Measurements from ENCODE around the gene OPALIN.
"Not testable (repeated sequence)": the region's sequence is repeated elsewhere in the genome, so short reads cannot be mapped to it uniquely, and the experiment has no call there.

Gene OPALIN

DNA sequence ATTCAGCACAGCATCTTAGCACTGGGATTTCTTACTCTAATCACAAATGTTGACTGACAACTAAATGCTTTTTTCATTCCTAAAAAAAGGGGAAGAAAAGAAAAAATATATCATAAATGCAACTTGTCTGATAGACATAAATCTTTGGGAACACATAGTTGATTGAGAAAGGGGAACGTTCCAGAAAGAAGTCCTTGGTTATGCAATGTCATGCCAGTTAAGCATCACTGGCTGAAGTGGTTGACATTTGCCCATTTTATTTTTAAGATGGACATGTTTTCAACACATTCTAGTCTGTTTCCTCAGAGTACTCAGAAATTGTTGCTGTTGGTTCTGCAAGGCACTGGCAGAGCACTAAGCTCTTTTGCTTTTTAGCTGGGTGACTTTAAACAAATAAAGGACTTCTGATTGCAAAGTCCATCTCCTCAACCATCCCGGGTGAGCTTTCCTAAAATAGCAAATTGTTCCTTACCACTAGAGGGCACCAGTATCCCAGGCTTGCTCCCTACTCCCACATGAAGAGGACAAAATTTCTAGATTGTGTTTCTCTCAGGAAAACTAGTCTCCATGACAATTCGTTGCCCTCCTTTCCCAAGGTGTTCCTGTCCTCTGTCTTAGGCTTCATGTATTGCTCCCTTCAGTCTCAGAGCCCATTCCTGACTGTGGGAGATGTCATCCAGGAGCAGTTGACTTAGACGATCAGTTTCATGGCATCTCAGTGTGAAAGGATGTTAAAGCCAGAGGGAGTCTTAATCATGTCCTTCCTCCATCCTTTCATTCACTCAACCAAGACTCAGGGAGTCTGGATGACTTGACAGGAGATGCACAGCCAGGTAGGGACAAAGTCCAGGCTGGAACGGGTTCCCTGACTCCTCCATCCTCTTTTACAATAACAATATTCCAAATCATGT lies 23.9 kb downstream of the OPALIN start:
- DNase-seq, result no peak

- no peak for DNase-seq
These were observed 25.7 kb downstream of the OPALIN start for GRCh38 chr10:96333101-96333500.

DNA sequence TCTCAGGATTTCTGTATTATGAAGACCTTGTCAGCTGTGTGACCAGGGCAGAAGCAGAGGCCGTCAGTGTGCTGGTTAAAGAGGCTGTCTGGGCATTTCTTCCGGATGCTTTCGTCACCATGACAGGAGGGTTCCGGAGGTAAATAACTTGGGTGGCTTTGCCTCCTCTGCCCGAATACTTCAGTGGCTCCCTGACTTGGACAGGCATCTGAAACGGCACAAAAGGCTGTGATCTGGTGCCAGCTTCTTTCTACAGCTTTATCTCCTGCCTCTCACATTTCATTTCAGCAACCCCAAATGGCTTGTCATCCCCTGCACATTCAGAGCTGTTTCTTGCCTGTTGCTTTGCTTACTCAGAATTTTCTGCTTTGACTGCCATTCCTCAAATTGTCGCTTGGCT lies 31.3 kb downstream of the OPALIN start:
- no peak for DNase-seq

- DNase-seq, result no peak
These were observed 33.0 kb downstream of the OPALIN start for GRCh38 chr10:96325719-96326373.

DNA sequence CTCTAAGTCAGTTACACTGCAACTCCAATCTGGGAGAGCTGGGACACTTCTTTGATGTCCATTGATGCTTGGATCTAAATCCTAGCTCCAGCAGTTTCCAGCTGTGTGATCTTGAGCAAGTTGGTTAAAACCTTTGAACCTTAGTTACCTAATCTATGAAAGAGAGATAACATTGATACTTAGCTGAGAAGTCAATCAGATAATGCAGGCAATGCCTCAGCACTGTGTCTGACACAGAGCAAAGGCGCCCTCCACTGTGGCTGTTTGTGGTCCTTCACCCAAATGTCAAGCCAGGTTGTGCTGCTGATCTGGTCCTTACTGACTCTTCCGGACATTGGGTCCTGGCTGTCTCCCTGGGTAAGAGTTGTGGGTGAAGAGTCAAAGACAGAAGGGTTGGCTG lies 34.4 kb downstream of the OPALIN start:
- no peak for DNase-seq

GRCh38 chr10:96322275-96322674 lies 36.5 kb downstream of the OPALIN start:
- no peak for DNase-seq

- no peak for DNase-seq
These were observed 37.0 kb downstream of the OPALIN start for GRCh38 chr10:96321822-96322221.

GRCh38 chr10:96319754-96320474 lies 38.9 kb downstream of the OPALIN start:
- no peak for DNase-seq

- no peak for DNase-seq
These were observed 41.6 kb downstream of the OPALIN start for GRCh38 chr10:96317067-96317833.

- DNase-seq, result no peak
These were observed 45.5 kb downstream of the OPALIN start for GRCh38 chr10:96313344-96313743.

- DNase-seq, result no peak
These were observed 47.6 kb downstream of the OPALIN start for GRCh38 chr10:96311180-96311715.

DNA sequence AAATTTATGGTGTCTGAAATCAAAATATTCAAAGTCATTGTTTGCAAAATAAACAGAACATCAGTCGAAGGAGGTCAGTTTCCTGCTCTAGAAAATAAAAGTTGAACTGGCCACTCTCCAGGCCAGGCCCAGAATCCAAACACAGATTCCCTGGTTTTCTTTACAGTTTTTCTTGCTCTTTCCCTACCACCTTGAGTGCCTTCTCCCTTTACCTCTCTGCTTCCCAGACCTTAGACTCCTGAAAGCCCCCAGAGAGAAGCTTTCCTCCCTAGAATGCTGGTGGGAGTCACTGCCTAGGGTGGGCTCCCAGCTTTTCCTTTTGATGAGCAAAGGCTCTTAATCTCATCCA lies 48.5 kb downstream of the OPALIN start:
- no peak for DNase-seq

DNA sequence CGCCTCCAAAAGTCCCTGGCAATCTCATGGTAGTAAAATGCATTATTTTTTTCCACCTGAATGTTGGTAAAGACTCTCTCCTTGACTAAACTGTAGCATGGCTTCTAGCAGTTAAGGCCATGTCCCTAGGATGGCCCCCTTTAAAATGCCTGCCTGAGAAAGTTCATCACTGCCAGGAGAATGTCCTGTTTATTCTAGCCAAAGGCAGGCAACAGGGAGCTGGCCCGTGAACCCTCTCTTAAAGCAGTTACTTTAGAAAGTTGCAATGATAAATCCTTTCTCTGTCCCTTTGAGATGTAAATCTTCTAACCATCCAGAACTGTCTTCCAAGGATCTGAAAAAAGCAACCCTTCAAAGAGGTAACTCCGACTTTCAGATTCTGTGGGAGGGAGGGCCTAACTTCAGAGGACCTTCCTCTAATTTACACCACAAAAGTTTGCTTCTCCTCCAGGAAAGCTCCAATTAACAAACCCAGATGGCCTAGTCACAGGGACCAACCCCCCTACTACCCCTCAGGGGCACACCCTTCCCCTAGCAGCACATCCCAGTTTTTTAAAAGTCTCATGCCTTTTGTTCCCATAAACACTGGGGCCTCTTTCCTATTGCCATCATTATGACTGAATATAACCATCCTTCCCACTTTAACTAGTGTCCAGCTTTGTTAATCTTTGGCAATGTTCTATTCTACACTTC lies 49.0 kb downstream of the OPALIN start:
- no peak for DNase-seq

- DNase-seq, result not testable (repeated sequence)
These were observed 49.9 kb downstream of the OPALIN start for GRCh38 chr10:96308854-96309253.

- no peak for DNase-seq
These were observed 52.3 kb downstream of the OPALIN start for GRCh38 chr10:96306516-96306915.

GRCh38 chr10:96305019-96305418 lies 53.8 kb downstream of the OPALIN start:
- DNase-seq, result no peak

- no peak for DNase-seq
These were observed 54.6 kb downstream of the OPALIN start, which contains the start of gene DNTT for GRCh38 chr10:96304230-96304629. Gene DNTT (plus strand): TSS chr10:96304434. CDS start chr10:96304498, 64 bp downstream.

DNA sequence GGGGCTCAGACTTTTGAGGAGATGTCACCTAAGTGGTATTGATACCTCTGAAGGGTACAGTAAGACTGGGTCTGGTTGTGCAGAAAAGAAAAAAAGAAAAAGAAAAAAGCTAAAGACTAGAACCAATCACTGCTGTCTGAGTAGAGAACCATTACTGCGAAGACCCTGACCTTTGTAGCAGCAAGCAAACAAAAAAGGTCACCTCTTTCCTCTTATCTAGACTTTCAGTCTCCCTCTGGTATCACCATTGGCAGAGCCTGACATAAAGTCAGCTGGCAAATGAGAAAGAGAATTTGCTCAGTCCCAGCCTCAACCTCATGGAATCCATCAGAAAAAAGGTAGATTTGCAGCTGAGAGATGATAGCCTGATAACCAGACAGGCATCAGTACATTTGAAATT lies 57.2 kb downstream of the OPALIN start:
- DNase-seq, result no peak

DNA sequence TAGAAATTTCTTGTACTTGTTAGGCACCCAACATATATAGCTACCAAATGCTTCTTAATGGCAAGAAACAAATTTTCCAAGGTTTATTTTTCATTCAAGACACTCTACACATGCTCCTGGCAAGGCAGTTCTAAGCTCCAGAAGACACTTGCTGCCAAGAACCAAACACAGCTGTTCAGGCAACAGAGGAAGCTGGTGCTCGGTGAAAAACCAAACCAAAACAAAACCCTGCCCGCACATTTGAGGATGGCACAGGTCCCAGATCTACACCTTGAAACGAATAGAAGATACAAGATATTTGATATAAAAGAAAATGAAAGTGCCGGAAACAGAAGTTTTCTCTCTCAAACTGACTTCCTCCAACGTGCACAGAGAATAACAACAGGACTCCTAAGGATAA lies 59.4 kb downstream of the OPALIN start:
- peak in 1 of 2 experiments; percentile 5 for DNase-seq

DNA sequence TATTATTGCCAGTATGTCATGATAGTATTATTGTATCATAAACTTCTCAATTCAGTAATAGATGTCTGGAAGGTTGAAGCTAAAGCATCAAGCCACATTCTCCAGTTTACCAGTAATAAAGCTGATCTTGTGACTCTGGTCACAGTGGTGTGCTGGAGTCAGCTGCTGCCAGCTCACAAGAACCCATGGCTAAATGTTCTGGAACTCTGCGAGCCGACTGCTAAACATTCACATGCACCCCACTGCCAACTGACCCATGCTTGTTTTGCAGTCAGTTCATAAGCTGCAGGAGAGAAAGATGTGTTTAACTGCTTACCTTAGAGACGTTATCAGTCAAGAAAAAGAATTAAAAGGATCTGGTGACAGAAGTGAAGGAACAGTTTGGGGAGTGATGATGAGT lies 60.4 kb downstream of the OPALIN start:
- no peak for DNase-seq

- DNase-seq, result no peak
These were observed 61.3 kb downstream of the OPALIN start for GRCh38 chr10:96297486-96297885.

DNA sequence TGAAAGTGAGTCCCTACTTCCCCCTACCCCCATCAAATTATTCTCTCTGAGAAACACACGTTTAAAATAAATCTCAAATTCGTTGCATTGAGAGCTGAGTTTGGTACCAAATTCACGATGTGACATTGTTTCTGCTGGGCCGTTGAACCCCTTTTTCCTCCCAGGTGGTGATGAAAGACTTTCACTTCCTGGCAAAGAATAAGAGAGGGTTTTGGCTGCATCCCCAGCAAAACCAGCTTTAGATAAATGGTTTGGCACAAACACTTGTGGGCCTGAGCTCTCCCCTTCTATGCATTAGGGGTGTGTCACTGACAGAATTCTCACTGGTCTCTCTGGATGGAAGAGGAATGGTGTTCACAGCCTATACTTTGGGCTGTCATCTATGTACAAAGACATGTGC lies 63.3 kb downstream of the OPALIN start:
- DNase-seq, result no peak

Data from stimulated activated CD4-positive, alpha-beta T cell treated with anti-CD3 and anti-CD28 coated beads, Interleukin-4, amount 100 ng/mL, for 4 hours (primary cell).